Measurements from ENCODE around the gene SYNGR4.

DNA sequence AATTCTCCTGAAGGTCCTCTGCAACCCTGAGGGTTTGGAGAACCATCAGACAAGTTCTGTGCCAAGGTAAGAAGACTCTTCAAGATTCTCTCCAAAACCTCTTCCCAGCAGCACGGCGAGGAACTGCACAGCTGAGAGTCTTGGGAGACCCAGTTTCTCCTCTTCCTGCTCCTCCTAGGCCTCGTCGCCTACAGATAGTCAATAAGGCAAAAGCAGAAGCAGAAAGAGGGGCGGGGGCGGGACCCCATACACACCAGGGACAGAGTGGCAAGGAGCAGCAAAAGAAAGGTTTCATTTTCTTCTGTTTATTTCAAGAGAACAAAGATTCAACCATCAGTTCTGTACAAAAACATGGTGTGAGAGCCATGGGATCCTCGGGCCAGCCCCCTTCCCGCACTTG lies 18.1 kb downstream of the SYNGR4 start:
- TF ChIP-seq POLR2AphosphoS5 (IDR thresholded peaks at IDR 0.05; ENCODE audit: low read depth, low read length) (no peak), POLR2A (IDR thresholded peaks at IDR 0.05; ENCODE audit: low read depth, low read length) (no peak), TAF1 (IDR thresholded peaks at IDR 0.05; ENCODE audit: low read depth, low read length) (no peak)

Measured in GM12891 (cell line).